ENCODE data around the gene ZNF621.

DNA sequence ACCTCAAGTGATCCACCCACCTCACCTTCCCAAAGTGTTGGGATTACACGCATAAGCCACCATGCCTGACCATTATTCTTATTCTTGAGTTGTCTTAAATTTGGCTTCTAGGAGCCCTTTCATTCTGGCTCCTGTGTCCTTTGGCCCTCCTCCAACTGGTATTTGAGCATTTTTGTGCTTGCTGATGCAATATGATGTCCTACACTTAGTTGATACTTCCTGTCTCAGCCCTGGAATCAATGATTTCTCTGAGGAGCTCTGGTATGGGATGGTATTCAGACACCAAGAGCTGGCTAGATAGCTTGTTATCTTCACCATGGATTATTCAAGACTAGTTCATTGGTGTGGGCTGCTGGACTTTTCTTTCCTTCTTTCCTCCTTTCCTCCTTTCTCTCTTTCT, 25.4 kb downstream of the ZNF621 start:
- TF ChIP-seq, protein P1, sequence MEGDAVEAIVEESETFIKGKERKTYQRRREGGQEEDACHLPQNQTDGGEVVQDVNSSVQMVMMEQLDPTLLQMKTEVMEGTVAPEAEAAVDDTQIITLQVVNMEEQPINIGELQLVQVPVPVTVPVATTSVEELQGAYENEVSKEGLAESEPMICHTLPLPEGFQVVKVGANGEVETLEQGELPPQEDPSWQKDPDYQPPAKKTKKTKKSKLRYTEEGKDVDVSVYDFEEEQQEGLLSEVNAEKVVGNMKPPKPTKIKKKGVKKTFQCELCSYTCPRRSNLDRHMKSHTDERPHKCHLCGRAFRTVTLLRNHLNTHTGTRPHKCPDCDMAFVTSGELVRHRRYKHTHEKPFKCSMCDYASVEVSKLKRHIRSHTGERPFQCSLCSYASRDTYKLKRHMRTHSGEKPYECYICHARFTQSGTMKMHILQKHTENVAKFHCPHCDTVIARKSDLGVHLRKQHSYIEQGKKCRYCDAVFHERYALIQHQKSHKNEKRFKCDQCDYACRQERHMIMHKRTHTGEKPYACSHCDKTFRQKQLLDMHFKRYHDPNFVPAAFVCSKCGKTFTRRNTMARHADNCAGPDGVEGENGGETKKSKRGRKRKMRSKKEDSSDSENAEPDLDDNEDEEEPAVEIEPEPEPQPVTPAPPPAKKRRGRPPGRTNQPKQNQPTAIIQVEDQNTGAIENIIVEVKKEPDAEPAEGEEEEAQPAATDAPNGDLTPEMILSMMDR (IDR thresholded peaks at IDR 0.05; ENCODE audit: low read depth, low read length, missing input control) = no peak
- TF ChIP-seq, protein P2, sequence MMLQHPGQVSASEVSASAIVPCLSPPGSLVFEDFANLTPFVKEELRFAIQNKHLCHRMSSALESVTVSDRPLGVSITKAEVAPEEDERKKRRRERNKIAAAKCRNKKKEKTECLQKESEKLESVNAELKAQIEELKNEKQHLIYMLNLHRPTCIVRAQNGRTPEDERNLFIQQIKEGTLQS (IDR thresholded peaks at IDR 0.05) = no peak
- TF ChIP-seq, protein P3, sequence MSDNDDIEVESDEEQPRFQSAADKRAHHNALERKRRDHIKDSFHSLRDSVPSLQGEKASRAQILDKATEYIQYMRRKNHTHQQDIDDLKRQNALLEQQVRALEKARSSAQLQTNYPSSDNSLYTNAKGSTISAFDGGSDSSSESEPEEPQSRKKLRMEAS (IDR thresholded peaks at IDR 0.05) = no peak
- no peak for TF ChIP-seq JUND (IDR thresholded peaks at IDR 0.05)
- TF ChIP-seq GABPA (IDR thresholded peaks at IDR 0.05 in 1 of 2, conservative IDR thresholded peaks at IDR 0.05 in 1 of 2) = no peak
- no peak for TF ChIP-seq TAF1 (conservative IDR thresholded peaks at IDR 0.05)
- no peak for TF ChIP-seq RXRA (IDR thresholded peaks at IDR 0.05)
